C4-2B (cell line): ENCODE results near the gene SLCO2A1.
A peak's percentile ranks its signal among the peaks of the same experiment; 100 is the strongest.

Source experiments
- H3K27ac ChIP-seq: fragments of 450-650 bp; 2 replicates; pipeline ENCODE4 v1.5.1; 2017
- ZFX ChIP-seq: fragments of 450-650 bp; IDR thresholded peaks from 2 replicates; pipeline ENCODE4 v1.6.1; 2017
- TF ChIP-seq, protein P1 (sequence below): fragments of 450-650 bp; conservative IDR thresholded peaks from 2 replicates; pipeline ENCODE4 v1.5.1; 2017; ENCODE audit warnings: mild to moderate bottlenecking

Gene SLCO2A1

DNA sequence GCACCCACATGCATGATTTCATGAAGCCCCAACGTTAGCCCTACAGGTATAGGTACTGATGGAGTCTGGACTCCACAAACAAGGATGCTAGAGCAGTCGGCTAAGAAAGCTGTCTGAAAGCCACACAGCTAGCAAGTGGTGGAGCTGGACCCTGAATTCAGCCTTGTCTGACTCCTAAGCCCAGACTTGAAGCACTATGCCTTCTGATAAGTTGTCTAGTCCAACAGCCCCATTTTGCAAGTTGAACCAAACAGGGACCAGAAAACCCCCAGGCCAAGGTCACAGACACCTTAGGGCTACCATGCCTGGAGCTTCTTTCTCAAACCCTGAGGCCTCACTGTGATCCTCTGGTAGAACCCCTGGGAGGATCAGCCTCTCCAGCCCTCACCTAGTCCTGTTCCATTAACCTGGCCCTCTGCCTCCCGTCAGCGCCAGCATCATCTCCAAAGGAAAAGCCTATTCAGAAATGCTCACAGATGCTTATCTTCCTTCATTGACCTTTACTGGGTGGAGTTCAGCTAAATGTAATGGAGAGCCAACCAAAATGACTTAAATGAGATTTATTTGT lies 1.7 kb upstream of the SLCO2A1 start:
- H3K27ac ChIP-seq: no peak overlapping the region
- no peak for TF ChIP-seq ZFX
- TF ChIP-seq, protein P1, sequence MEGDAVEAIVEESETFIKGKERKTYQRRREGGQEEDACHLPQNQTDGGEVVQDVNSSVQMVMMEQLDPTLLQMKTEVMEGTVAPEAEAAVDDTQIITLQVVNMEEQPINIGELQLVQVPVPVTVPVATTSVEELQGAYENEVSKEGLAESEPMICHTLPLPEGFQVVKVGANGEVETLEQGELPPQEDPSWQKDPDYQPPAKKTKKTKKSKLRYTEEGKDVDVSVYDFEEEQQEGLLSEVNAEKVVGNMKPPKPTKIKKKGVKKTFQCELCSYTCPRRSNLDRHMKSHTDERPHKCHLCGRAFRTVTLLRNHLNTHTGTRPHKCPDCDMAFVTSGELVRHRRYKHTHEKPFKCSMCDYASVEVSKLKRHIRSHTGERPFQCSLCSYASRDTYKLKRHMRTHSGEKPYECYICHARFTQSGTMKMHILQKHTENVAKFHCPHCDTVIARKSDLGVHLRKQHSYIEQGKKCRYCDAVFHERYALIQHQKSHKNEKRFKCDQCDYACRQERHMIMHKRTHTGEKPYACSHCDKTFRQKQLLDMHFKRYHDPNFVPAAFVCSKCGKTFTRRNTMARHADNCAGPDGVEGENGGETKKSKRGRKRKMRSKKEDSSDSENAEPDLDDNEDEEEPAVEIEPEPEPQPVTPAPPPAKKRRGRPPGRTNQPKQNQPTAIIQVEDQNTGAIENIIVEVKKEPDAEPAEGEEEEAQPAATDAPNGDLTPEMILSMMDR: no peak

DNA sequence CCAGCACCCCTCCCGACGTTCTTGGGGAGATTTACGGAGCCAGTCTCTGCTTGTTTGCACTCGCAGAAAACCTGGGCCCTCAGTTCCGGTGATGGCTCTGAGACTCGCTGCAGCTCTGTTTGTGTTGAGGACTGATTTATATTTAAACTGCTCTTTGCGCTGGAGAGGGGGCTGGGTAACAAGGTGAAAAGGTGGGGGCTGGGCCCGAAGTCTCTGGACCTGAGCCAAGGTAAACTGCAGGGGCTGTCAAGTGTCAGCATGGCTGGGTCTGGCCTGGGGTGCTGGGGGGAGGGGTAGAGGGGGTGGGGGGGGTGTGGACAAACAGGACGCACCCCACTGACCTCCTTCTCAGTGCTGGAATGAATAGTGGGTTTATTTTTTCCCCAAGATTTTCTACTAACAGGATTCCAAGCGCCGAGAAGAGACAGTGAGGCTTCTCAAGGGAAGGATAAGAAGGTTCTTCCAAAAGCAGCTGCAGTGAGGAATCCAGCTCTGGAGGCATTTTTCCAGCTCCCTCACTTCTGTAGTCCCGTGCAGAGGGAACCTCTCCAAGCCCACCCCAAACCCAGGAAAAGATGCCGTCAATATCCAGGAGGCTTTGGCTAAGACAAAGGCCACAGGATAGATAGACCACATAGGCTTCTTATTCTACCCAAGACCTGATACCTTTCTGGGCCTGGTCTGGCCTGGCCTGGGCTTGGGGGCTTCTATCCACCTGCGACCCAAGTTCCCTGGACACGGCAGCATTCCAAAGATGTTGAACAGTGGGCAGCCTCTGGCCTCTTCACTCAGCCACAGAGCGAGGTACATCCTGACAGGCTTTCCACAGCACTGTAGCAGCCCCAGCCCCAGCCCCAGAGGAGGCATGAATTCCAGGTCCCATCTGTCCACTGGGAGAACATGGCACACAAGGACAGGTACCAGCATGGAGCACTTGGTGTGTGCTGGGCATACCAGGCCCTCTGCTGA lies 938 bp upstream of the SLCO2A1 start:
- no peak overlapping the region for H3K27ac ChIP-seq
- TF ChIP-seq, protein P1: no peak
- no peak for TF ChIP-seq ZFX

DNA sequence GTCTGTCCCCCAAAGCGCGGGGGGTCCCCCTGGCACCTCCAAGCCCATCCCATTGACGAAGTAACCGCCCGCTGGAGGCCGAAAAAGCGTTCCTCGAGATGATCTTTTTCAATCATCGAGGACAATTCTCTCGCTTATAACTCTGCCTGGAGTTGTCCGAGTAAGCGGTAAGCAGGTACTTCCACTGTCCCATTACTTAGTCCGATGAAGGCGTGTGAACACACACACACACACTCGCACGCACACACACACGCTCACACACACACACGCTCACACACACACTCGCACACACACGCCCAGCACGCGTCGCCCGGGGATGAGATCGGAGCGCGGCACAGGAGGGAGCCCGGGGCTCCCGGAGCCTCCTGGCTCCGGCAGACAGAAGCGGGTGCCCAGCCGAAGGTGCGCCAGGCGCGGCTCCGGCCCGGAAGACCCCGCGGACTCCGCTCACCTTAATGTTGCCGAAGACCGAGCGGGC lies 430 bp downstream of the SLCO2A1 start:
- H3K27ac ChIP-seq: peak overlapping the region; percentile 10; the same call in 1 of the 2 replicates
- TF ChIP-seq, protein P1: no peak
- no peak for TF ChIP-seq ZFX

DNA sequence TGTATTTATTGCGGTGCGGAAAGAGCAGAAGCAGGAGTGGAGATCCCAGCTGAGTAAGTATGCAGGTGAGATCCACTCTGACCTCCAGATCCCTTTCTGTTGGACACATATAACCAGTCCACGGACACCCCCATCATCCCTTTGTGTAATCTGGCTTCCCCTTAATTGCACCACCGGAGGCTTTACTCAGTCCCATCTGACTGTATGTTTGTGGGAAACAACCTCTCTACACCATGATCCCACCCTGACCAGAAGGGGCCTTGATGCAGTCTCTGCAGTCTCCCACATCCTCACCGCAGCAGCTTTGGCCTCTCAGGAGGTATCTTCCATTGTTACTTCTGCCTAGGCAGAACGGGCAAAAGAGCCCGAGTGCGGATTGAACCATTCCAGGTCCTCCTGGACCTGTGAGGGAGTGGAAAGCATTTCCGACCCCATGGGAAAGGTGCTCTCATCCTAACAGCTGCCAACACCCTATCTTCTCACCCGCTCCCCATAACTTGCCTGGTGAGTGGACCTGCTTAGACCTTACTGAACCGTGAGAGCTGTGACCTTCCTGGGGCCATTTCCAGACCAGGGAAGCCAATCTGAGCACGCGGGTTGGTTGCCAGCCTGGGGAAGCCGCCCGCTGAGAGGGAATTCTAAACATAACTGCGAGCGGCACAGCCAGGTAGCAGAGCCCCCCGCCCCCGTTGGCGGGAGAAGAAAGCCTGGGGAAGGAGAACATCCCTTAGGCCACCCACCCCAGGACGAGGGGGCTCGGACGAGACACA lies 1.1 kb downstream of the SLCO2A1 start:
- no peak overlapping the region for H3K27ac ChIP-seq
- no peak for TF ChIP-seq ZFX
- TF ChIP-seq, protein P1: no peak

DNA sequence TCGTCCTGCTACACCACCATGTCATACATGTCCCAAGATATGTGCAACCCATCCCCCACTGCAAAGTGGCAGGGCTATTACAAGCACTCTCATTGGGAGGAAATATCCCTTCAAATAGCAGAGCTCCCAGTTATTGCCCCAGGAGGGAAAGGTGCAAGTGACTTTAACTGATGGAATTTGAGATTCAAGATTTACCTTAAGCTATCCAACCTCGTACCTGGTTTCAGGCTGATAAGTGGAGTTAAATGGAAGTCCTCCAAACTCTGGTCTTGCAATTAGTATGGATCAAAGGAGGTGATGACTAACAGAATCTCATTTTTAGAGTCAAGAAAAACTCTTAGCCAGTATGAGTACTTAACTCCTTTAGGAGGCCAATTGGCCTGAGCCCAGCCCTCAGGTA lies 2.1 kb downstream of the SLCO2A1 start:
- TF ChIP-seq, protein P1: no peak
- no peak for TF ChIP-seq ZFX
- no peak overlapping the region for H3K27ac ChIP-seq

DNA sequence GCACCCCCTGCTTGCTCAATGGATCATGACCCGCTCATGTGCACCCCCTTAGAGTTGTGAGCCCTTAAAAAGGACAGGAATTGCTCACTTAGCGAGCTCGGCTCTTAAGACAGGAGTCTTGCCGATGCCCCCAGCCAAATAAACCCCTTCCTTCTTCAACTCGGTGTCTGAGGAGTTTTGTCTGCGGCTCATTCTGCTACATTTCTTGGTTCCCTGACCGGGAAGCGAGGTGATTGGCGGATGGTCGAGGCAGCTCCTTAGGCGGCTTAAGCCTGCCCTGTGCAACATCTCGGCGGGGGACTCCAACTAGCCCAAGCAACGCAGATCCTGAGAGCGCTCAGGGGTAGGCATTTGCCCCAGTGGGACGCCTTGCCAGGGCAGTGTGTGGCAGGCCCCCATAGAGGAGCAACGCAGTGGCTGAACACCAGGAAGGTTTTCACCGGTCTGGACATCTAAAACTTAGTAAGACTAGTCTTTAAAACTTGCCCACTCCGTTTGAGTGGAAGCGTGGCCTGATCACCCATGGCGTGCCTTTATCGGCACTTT lies 9.5 kb downstream of the SLCO2A1 start:
- no peak overlapping the region for H3K27ac ChIP-seq
- TF ChIP-seq, protein P1: no peak
- no peak for TF ChIP-seq ZFX
